Amniotic epithelial cell (primary cell): Measurements from ENCODE around the gene MSH3.
"Not testable (repeated sequence)": the region's sequence is repeated elsewhere in the genome, so short reads cannot be mapped to it uniquely, and the experiment has no call there.

ENCODE experiments used
- DNase-seq: peaks from one replicate; pipeline ENCODE4 v3.0.0-alpha.2; 2010; ENCODE audit warnings: low read depth

Gene MSH3

DNA sequence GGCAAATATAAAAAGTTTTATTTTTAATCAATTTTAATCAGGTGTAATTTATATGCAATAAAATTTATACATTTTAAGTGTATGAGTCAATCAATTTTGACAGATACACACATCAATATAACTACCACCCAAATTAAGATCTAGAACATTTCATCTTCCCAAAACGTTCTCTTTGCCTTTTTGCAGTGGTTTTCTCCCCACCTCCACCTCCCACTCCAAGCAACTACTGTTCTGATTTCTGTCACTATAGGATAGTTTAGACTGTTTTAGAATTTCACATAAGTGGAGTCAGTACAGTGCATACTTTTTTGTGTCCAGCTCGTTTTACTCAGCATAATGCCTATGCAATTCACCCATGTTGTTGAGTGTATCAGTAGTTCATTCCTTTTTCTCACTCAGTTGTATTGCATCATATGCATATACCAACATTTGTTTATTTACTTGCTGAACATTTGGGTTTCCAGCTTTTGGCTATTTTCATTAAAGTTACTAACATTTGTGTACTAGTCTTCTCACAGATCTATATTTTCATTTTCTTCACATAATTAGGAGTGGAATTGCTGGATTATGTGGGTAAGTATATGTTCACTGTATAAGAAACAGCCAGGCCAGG, 52.5 kb downstream of the MSH3 start:
- DNase-seq, result no peak

DNA sequence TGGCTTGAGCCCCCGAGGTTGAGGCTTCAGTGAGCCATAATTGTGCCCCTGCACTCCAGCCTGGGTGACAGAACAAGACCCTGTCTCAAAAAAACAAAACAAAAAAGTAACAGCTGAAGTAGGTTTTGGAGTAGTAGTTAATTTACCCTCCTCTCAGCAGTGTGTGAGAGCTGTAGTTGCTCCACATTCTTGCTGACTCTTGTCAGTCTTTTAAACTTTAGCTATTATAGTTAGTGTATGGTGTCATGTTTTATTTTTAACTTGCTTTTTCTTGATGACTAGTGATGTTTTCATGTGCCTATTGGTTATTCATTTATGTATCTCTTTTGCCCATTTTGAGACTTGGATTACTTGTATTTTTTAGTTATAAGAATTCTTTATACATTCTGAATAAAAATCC, 53.2 kb downstream of the MSH3 start:
- no peak for DNase-seq

DNA sequence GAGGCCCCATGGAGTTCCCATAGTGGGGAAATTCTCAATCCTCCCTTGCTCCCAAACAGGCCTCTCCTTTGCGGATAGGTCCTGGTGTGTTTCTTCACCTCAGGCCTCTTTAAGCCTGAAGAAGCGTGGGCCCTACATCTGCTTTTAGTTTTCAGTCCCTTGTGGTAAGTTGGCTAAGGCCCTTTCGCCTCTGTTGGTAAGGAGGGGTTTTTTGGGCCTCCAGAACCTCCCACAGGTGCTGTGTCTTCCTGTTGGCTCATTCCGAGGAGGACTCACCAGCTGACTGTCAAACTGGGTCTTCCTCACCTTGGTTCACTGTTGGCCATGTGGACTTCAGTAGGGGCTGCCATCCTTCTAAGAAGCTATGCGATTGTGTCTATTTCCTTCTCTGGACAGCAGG, 56.8 kb downstream of the MSH3 start:
- no peak for DNase-seq

DNA sequence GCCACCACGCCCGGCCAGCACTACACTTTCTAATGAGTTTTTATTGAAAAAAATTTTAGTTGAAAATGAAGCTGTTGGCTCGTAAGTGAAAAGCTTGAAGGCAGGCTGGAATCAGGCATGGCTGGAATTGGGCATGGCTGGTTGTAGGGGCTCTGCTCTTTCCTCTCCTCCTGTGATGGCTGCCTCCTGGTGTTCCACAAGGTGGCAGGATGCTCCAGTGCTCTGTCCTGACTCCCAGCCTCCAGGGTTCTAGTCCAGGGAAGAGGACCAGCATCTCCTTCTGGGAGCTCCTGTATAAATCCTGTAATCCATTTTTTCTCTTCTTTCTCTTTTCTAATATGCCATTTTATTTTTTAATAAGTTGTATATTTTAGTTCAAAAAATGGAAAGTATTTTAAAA, 57.5 kb downstream of the MSH3 start:
- DNase-seq, result peak; percentile 39

DNA sequence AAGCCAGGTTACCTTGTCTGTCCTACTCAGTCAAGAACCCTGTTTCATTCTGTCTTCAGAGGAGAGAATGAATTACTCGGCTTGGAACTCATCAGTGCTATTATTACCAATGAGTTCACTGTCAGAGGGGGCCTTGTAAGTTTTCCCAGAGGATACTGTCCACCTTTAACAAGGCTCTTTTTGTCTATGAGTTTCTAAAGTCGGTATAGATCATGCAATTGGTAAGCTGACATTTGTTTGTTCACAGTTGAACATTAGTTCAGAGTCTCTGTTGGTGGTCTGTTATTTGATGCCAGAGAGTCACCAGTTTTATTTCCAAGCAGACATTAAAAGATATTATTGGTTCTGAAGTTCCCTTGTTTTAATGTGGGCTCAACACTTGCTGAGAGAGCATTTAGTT, 58.5 kb downstream of the MSH3 start:
- no peak for DNase-seq

DNA sequence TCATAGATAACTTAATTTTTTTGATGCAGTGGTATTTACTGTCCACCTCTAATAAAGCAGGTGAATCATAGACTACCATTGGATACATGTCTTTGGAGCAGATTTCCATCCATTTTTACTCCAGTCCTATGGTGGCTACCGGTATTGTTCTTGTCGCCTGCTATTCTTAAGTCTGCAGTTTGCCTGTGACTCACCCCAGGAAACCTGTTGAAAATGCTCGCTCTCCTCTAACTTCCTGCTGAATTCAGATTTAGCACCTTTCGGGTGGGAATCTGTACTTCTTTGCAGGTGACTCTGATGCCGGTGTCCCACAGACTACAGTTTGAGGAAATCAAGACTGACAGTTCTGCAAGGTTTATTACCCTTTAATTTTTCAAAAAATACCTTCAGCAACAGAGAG, 59.2 kb downstream of the MSH3 start:
- no peak for DNase-seq

DNA sequence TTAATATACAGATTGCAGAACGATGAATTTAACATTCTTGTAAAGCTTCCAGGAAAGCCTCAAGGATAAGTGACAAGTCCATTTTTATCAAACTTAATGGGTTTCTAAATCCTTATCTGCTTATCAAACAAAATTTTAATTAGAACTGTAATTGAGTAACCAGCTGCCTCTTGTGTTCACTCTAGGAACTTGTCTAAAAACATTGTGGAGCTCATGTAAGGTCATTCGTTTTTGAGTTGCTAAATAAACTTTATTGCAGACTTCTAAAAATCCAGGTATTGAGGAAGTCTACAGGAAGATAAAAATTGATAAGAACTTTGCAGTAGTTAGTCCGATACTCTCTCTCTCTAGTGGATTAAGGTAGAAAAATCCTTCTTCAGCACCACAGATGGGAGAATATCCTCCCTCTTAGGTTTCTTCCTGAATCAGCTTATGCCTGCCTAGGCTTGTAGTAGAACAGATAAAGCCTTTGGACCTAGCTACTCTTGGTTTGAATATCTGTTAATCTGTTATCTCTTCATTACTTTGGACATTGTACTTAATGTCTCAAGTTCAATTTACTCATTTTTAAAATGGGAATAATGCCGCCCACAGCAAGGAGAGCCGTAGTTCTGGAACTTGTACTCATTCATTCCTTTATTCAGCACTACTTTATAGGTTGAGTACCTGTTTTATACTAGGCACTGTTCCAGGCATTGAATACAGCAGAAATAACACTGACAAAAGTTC, 60.3 kb downstream of the MSH3 start:
- DNase-seq, result no peak

DNA sequence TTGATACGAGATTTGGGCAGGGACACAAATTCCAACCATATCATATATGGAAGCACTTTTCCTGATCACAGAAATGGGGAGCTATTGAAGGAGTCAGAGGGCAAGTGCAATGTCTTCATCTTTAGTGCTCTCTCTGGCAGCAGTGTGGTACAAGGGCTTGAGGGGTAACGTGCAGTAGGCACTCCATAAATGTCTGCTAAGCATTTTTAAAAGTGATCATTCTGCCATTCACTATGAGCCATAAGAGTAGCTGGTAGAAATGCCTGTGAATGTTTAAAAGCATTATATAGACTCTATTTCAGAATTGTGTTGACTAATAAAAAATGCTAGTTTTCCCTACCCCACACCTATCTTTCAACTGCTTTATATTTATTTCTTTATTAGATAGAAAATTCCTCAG, 61.4 kb downstream of the MSH3 start:
- no peak for DNase-seq

DNA sequence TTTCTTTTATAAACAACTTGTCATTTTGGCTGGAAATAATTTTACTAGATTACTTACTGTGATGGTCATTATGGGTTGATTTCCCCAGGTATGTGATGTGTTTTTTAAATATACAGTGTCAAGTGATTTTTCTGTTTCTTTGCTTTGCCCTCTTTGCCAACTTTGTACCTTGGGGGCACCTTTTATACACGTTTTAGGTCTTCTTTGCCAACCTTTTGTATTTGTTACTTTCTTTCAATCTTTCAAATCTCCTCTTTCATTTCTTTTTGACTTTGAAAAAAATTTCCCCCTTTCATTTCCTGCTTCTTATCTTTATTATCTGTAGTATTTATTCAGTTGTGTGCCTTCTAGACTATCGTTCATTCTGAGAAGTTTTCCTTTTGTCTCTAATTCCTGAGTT, 65.7 kb downstream of the MSH3 start:
- DNase-seq, result no peak

DNA sequence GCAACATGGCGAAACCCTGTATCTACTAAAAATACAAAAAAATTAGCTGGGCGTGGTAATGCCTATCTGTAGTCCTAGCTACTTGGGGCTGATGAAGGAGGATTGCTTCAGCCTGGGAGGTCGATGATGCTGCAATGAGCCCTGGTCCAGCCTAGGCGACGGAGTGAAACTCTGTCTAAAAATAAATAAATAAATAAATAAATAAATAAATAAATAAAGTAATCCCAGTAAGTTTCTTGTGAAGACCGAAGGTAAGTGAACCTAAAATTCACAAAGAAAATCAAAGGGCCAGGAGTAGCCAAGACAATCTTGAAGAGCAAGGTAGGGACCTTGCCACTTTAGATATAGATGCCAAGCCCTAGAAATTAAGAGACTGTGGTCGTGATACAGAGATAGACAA, 68.5 kb downstream of the MSH3 start:
- no peak for DNase-seq

DNA sequence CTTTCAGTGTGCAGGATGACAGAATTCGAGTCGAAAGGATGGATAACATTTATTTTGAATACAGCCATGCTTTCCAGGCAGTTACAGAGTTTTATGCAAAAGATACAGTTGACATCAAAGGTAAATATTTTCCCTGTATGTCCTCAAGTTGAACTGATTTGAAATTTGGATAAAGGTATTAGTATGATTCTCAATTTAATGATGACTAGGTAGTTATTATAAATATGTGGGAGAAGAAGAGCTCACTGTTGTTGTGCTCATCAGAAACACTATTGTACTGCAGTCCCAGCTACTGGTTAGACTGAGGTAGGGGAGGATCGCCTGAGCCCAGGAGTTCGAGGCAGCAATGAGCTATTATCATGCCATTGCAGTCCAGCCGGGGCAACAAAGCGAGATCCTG, 71.0 kb downstream of the MSH3 start:
- DNase-seq, result no peak

DNA sequence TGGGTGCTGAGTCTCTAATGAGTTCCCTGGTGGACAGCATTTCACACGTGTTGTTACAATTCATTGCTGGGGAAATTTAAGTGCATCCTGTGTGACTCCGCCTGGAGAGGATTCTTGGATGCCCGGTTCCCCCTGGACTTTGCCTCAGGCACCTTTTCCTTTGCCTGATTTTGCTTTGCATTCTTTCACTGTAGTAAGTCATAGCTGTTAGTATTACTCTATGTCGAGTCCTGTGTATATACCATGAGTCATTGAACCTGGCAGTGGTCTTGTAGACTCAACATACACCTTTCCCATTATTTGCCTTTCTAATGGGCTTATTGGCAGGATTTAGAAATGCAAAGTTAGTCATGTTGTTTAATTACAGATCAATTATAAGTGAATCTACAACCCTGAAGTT, 82.3 kb downstream of the MSH3 start:
- DNase-seq, result no peak

DNA sequence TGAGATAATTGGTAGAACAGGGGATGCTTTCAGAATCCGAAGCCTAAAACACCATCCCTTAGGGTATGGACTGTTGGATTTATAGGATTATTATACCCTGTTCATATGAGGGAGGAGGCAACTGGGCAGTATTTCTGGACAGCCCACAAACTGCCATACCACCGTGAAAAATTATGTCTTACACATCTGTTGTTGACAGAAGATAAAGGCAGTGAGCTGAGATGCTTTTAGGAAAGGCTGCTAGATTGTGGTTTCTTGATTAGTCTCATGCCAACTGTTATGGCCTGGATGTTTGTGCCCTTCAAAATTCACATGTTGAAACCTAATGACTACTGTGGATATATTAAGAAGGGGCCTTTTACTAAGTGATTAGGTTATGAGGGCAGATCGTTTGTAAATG, 84.0 kb downstream of the MSH3 start:
- DNase-seq, result peak; percentile 22

DNA sequence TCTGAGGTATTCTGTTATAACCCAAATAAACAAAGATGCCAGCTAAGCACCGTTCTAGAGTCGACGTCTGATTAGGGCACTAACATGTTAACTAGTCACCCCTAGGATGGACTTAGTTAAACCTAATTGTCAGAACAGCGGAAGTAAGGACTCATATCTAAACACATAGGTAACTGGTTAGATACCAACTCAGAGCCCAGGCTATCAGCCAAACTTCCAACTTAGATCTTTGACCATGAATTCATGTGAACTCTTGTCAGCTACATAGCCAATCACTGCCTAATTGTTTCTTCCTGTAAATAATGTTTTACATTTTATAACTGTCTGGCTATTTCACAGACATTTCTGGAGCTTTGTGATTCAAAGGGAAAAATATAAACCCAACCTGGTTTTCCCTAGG, 84.6 kb downstream of the MSH3 start:
- no peak for DNase-seq

DNA sequence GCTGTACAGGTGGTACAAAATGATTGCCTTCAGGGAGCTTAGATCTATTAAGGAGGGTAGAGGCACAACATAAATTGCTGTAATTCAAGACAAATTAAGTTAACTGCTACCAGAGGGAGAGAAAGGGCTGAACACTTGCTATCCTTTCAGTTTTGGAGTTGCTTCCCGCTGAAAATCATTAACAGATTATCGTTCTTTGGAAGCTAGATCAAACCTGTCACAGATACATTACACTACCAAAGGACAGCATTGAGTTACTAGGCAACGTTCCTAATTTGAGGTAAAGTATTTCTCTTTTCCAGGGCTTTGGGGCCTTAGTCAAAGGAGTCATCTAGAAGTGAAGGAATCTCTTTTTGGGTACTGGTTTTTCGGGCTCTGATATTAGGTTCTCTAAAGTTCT, 85.0 kb downstream of the MSH3 start:
- DNase-seq, result no peak

DNA sequence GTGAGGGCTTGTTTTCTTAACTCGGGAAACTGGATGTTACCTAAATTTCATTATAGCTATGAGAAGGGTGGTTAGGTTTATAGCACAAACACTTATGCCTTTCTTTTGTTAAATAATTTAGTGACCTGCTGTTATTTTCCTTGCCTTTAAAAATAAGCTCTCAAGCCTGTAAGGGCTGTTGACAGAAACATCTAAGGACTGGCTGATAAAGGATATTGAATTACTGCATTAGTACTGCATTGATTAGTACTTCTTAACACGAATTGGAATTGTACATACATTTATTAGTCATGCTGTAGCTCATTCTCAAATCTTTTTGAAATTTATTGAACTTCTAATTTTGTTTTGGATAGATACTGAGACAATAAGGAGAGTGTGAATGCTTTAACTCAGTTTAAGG, 85.4 kb downstream of the MSH3 start:
- no peak for DNase-seq

DNA sequence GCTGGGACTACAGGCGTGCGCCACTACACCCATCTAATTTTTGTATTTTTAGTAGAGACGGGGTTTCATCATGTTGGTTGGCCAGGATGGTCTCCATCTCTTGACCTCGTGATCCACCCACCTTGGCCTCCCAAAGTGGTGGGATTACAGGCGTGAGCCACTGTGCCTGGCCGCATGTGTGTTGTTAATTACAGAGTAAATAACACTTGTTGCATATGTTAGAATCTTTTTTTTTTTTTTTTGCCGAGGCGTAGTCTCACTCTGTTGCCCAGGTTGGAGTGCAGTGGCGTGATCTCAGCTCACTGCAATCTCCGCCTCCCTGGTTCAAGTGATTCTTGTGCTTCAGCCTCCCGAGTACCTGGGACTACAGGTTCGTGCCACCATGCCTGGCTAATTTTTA, 86.0 kb downstream of the MSH3 start:
- not testable (repeated sequence) for DNase-seq

DNA sequence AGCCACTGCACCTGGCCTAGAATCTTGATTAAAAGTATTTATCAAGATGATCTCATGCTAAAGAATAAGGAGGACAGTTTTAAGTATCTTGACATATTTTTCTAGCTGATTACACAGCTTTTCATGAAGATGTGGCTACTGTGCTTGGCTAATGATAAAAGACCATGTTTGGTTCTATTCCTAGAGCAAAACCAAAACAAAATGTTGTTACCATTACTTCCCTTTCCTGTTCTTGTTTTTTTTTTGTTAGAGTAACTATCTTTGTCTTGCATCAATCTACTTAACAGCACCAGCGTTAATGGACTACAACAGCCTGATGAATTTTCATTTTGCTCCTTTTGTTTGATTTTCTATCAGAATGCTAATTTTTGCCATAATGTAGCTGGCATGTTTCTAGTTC, 86.5 kb downstream of the MSH3 start:
- no peak for DNase-seq

DNA sequence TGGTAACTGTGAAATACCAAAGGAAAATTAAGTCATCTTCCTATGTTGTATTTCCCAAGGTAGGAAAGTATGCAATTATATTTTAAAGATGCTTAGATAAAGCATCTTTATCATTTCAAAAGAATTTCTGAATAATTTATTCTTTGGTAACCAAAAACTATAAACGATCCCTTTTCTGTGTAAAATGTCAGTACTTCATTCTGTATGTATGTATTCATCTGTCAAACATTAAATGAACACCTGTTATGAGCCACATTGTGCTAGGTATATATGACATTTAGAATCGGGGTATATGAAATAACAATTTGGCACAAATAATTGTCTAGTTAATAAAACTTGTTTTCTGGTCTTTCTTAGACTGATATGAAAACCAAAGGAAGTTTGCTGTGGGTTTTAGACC, 89.7 kb downstream of the MSH3 start:
- DNase-seq, result no peak

DNA sequence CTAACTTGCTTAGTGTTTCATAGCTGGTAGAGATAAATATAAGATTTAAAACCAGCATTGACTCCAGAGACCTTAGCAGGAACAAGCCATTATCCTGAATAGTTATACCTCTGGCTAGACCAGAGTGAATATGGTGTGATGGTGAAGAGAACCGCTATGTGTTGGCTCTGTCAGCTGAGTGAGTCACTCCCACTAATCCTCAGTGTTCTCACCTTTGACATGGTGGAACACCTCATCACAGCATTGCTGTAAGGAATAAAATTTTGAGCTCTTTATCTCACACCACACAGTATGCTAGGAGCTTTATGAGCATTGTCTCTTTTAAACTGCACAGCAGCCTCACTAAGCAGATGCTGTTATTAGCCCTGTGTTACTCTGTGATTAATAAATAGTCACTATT, 91.0 kb downstream of the MSH3 start:
- peak; percentile 76 for DNase-seq

DNA sequence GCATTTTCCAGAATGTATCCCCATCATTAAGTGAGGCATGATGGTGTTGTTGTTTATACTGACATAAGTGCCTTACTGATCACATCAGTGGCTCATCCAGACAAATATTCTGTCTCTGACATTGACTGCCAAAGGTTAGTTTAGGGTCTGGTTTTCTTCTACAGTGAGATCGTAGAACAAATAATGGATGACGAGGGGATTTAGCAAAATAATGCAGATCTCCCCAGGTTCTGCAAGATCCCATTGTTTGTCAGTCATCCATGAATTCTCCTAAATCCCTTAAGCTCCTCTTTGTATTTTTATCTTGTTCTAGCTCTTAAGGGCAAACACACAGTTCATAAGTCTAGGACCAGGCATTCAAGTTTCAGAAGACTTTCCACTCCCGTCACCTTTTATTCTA, 93.5 kb downstream of the MSH3 start:
- no peak for DNase-seq

DNA sequence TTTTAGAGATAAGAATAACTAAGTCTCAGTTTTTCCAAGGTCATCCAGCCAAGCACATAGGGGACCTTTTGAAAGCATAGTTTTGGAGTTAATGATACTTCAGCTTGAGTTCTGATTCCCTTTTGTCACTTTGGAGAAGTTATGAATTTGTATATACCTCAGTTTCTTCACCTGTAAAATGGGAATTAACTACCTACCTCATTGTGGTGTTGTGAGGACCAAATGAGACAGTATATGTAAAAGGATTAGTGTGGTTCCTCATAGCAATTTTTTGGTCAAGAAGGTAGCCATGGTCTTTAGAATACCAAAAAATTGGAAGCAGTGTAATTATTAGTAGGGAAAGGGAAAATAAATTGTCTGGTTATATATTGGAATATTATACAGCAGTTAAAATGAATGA, 98.0 kb downstream of the MSH3 start:
- no peak for DNase-seq

DNA sequence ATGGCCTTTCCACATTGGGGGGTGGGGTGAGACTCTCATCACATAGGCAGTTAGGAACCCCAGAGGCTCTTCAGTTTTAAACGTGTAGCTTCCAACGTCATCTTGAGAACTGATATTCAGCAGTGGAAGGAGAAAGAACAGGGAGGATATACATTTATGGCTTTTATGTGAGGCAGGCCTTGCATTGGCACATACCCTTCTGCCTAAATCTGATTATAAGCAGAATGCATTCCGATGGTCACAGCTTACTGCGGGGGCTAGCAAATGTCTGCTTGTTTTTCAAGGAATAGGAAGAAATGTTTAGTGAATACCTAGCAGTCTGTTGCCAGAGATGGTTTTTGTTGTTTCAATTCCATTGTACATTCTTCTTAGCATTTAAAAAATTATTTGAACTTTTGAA, 99.3 kb downstream of the MSH3 start:
- DNase-seq, result peak; percentile 16

DNA sequence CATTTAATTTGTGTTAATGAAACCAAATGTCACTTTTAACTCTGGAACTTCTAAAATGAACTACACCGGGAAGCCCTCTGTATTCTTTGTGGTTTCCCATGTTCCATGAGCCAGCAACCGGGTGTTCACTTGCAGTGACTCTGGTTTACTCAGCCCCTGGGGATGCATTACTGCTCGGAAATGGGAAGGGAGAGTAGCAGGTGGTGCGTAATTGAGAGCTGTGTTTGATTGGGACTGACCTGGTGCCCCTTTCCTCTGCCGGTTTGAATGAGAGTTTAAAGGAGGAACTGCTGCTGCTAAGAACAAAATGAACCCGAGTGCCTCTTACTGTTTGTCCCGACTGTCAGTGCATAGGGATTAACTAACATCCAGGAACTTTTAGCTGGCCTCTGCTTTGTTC, 100.4 kb downstream of the MSH3 start:
- no peak for DNase-seq
